C4-2B (cell line): ENCODE results near the gene SLC10A6.

Experiments used
- H3K27ac ChIP-seq: fragments of 450-650 bp; 2 replicates; pipeline ENCODE4 v1.5.1; 2017
- ZFX ChIP-seq: fragments of 450-650 bp; IDR thresholded peaks from 2 replicates; pipeline ENCODE4 v1.6.1; 2017
- TF ChIP-seq, protein P1 (sequence below): fragments of 450-650 bp; conservative IDR thresholded peaks from 2 replicates; pipeline ENCODE4 v1.5.1; 2017; ENCODE audit warnings: mild to moderate bottlenecking

SLC10A6 gene

DNA sequence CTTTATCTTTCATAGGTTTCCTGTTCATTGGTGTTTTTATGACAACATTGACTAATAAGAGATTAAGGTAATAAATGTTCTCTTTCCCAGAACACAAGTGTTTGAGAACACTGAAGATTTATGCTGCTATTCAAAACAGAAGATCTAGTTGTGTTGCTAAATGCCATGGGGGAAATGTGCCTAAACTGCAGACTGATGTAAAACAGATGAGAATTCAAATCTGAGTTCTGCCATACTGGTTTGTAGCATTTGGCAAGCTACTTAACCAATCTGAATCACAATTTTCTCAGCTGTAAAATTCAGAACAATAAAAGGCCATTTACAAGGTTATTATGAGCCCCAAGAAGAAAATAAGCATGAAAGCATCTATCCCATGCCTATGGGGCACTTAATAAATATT, 2.3 kb downstream of the SLC10A6 start:
- H3K27ac ChIP-seq, result no peak overlapping the region
- TF ChIP-seq ZFX, result no peak
- TF ChIP-seq, protein P1, sequence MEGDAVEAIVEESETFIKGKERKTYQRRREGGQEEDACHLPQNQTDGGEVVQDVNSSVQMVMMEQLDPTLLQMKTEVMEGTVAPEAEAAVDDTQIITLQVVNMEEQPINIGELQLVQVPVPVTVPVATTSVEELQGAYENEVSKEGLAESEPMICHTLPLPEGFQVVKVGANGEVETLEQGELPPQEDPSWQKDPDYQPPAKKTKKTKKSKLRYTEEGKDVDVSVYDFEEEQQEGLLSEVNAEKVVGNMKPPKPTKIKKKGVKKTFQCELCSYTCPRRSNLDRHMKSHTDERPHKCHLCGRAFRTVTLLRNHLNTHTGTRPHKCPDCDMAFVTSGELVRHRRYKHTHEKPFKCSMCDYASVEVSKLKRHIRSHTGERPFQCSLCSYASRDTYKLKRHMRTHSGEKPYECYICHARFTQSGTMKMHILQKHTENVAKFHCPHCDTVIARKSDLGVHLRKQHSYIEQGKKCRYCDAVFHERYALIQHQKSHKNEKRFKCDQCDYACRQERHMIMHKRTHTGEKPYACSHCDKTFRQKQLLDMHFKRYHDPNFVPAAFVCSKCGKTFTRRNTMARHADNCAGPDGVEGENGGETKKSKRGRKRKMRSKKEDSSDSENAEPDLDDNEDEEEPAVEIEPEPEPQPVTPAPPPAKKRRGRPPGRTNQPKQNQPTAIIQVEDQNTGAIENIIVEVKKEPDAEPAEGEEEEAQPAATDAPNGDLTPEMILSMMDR, result no peak

DNA sequence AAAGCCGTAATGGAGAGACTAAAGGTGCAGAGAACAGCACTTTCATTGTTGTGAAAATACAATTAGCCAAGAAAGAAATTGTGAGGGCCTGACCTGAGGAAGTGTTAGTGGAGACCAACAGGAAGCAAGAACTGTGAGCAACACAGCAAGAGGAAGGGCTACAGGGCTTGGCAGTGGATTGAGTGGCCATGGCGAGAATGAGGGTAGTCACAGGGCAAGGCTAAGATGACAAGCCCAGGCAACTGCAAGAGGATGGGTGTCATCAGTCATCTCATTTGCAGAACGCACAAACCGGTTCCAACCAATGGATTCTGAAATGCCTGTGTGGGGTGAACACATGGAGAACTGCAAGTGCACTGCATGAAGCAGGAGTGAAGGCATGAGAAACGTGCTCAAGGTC, 3.6 kb downstream of the SLC10A6 start:
- TF ChIP-seq, protein P1, result no peak
- no peak for TF ChIP-seq ZFX

DNA sequence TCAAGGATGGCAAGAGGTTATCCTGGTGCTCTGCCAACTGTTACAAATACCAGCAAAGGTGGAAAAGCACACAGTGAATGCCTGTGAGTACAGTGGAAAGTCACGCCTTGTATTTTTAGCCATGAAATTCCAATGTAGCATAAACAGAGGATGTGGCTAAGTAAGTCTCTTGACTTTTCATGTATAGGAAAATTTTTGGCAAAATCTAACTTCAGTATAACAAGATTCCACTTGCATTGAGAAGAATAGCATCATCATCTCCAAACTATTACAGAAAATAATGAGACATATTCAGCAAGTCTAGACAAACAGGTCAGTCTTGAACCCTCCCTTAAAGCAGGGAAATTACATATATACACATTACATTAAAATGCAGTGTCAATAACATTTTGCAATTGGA, 7.9 kb downstream of the SLC10A6 start:
- TF ChIP-seq, protein P1, result no peak
- no peak for TF ChIP-seq ZFX
- H3K27ac ChIP-seq, result no peak overlapping the region

More for the DNA sequence above, 3.6 kb downstream of the SLC10A6 start:
- H3K27ac ChIP-seq, result no peak overlapping the region

DNA sequence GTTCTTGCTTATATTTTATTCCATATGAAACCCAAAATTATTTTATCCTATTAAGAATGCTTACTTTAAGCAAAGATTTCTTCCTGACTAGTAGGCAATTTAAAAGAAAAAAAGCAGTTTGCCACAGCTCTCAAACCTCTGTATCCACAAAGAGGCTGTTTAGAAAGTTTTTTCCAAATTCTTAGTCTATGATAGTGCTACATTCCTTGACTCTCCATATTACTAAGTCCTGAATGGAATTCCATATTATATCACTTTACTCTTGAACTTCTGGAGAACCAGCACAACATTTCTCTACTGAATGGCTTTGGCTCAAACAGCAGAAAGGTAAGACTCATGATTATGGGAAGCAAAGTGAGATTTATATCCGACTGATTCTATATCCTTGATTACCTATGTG, 8.3 kb downstream of the SLC10A6 start:
- TF ChIP-seq, protein P1, result no peak
- no peak for TF ChIP-seq ZFX
- no peak overlapping the region for H3K27ac ChIP-seq

DNA sequence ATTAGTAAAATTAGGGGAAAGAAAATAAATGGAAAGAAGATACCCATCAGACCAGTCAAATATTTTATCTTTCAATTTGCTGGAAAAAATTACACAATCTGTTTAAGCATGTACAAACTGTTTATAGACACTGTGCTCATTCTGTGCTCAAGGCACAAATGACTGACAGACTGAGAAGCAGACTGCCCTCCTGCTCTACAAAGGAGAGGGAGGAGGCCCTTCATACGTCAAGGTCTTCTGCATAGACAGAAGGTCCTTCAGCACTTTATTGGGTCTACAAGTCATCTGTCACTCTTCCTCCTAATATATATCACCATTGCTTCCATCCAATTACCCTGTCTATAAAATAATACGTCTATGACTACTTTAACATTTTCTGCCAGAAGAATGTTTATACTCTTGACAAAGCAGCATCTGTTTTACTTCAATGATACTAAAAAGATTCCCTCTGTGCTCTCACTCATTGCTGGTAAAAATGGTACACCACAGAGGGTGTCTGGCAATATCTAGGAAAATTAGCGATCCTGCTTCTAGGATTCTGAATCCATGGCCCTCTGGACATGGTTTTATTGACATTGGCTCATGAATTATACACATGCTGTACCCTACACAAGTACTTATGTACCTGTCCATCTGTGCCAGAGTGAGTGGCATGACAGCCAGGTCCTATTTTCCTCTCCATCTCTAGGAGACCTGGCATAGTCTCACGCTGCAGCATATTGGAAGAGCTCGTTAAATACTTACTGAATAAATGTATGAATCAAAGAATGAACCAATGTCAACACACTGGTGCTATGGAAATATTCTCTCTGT, 11.3 kb downstream of the SLC10A6 start:
- H3K27ac ChIP-seq, result no peak overlapping the region
- TF ChIP-seq ZFX, result no peak
- TF ChIP-seq, protein P1, result no peak

DNA sequence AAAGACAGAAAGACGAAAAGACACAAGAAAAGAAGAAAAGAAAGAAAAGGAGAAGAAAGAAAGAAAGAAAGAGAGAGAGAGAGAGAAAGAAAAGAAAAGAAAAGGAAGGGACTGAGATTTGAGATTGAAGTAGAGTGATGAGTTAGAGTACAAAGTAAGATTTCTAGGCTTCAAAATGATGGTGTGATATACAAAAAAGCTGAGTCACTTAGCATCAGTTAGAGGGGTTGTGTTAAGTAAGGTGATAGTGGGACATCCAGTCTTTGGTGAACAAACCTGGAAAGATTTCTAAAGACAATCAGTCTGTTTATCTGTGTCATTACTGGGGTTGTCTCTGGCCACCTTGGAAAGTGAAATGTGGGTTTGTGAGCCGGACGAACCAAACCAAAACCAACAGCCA, 13.5 kb downstream of the SLC10A6 start:
- H3K27ac ChIP-seq, result no peak overlapping the region
- TF ChIP-seq ZFX, result no peak
- TF ChIP-seq, protein P1, result no peak

DNA sequence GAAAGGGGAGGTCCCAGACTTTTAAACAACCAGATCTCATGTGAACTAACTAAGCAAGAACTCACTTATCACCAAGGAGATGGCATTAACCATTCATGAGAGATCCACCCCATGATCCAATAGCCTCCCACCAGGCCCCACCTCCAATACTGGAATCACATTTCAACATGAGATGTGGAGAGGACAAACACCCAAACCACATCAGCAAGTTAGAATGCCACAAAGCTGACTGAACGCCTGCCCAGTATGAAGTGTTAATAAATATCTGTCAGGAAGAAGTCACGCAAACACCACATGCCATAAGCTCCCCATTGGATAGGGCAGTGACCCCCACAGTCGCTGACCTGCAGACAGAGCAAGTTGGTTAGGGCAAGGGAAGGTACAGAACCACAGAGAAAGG, 14.3 kb downstream of the SLC10A6 start:
- no peak for TF ChIP-seq ZFX
- TF ChIP-seq, protein P1, result no peak
- H3K27ac ChIP-seq, result no peak overlapping the region
